T-cell (primary cell): ENCODE measurements around the gene RSPO4. TPM values are rescaled to one million over a fixed set of nuclear protein-coding genes. Genes with fewer than 3 reads are reported as not detected.

Experiments
- ATAC-seq, 4 experiments: fragments of 200-7000 bp in 3 of 4; fragments of 150-1000 bp in 1 of 4; cut with Tn5 transposase; replicated peaks in 1 of 4; 1 replicate in 3 of 4; 2 replicates in 1 of 4; pipeline ENCODE4 v1.10.0; 2021; ENCODE audit warnings: moderate library complexity in 3 of 4, mild to moderate bottlenecking in 2 of 4, moderate number of reproducible peaks in 1 of 4
- CTCF ChIA-PET, 2 donors: fragments of 300-600 bp; sonication (Branson Sonifier 250); formaldehyde crosslinking; loops; one replicate each; lab custom pipeline; 2022; ENCODE audit warnings: antibody characterized with exemption in 2 of 2; lab: Charles Lee
- POLR2A ChIA-PET, 2 donors: fragments of 300-600 bp; sonication (Branson Sonifier 250); formaldehyde crosslinking; loops; one replicate each; lab custom pipeline; 2022; ENCODE audit warnings: antibody characterized with exemption in 2 of 2; lab: Charles Lee
- DNase-seq, 35 experiments: peaks; one replicate each; pipeline versions ENCODE4 v3.0.0 to v3.0.0-alpha.2; 2013 to 2023
- H3K27ac ChIP-seq: one replicate; pipeline ENCODE4 v1.5.1; 2013; ENCODE audit warnings: low read length
- H3K27me3 ChIP-seq, 2 experiments: replicated peaks in 1 of 2; 1 replicate in 1 of 2; 2 replicates in 1 of 2; pipeline versions ENCODE4 v1.6.1 to v1.7.0; 2013; ENCODE audit warnings: low read length in 1 of 2, mixed read lengths in 1 of 2; ENCODE audit not compliant: control insufficient read depth in 2 of 2, insufficient read depth in 2 of 2; ENCODE audit errors: extremely low read depth in 1 of 2
- H3K36me3 ChIP-seq, 2 donors: 1 replicate in 1 of 2; 2 replicates in 1 of 2; pipeline versions ENCODE4 v1.6.1 to v1.7.0; 2013; ENCODE audit warnings: low read length in 1 of 2; ENCODE audit not compliant: control insufficient read depth in 2 of 2, insufficient read depth in 1 of 2; ENCODE audit errors: extremely low read depth in 1 of 2
- H3K4me1 ChIP-seq, 2 experiments: 1 replicate in 1 of 2; 2 replicates in 1 of 2; pipeline versions ENCODE4 v1.6.1 to v1.7.0; 2013; ENCODE audit warnings: low read length in 2 of 2, mixed read lengths in 1 of 2; ENCODE audit not compliant: insufficient read depth in 2 of 2, control insufficient read depth in 1 of 2; ENCODE audit errors: extremely low read depth in 1 of 2
- H3K4me3 ChIP-seq, 2 donors: 1 replicate in 1 of 2; 2 replicates in 1 of 2; pipeline versions ENCODE4 v1.5.1 to v1.7.0; 2013; ENCODE audit warnings: mild to moderate bottlenecking in 2 of 2, low read length in 1 of 2, moderate library complexity in 1 of 2; ENCODE audit not compliant: control insufficient read depth in 1 of 2; ENCODE audit errors: extremely low read depth in 1 of 2
- H3K9me3 ChIP-seq: 2 replicates; pipeline ENCODE4 v1.7.0; 2013
- H3K27ac Mint-ChIP-seq, 2 donors: one replicate each; pipeline ENCODE4 v1.8.0; 2020 to 2021; ENCODE audit warnings: mild to moderate bottlenecking in 2 of 2, mixed read lengths in 2 of 2
- H3K27me3 Mint-ChIP-seq, 2 donors: one replicate each; pipeline ENCODE4 v1.8.0; 2021 to 2022; ENCODE audit warnings: mixed read lengths in 2 of 2
- H3K36me3 Mint-ChIP-seq: one replicate; pipeline ENCODE4 v1.8.0; 2021; ENCODE audit warnings: mixed read lengths
- H3K4me1 Mint-ChIP-seq, 3 donors: one replicate each; pipeline ENCODE4 v1.8.0; 2020 to 2022; ENCODE audit warnings: mixed read lengths in 3 of 3, mild to moderate bottlenecking in 1 of 3
- H3K4me3 Mint-ChIP-seq, 3 donors: one replicate each; pipeline ENCODE4 v1.8.0; 2020 to 2022; ENCODE audit warnings: mild to moderate bottlenecking in 3 of 3, mixed read lengths in 3 of 3, moderate library complexity in 3 of 3
- H3K9me3 Mint-ChIP-seq, 3 donors: one replicate each; pipeline ENCODE4 v1.8.0; 2020 to 2022; ENCODE audit warnings: mixed read lengths in 3 of 3
- WGBS: methylation state at CpG from one replicate; pipeline ENCODE4 v1.1.5; 2013; ENCODE audit warnings: missing lambda C conversion rate; ENCODE audit not compliant: insufficient coverage; 5-methylcytosine and 5-hydroxymethylcytosine counted together
- total RNA-seq, 35 experiments: library from RNA in 6 of 35; stranded (reverse) in 6 of 35; fragments of 120-200 nt in 1 of 35; gene quantifications; one replicate each; pipeline versions ENCODE4 v1.2.1 to v1.2.4 and lab custom pipeline; 2013 to 2026

Gene RSPO4
- total RNA-seq, 5 donors from 2014 or later (not counting 1 experiment from before 2014, with no cell fraction given): 0.33 to 0.98 (median 0.55) TPM; not detected in 1

GRCh38 chr20:1010659-1011058 is 8.5 kb upstream of the RSPO4 start:
- Mint-ChIP-seq H3K4me1 (peaks cover 0 to 2% (median 0%) of the 10 kb centered on the region in 3 donors), H3K27ac (no peak overlapping the region), H3K4me3 (no peak overlapping the region), H3K9me3 (no peaks in the 10 kb centered on the region), H3K36me3 (no peaks in the 10 kb centered on the region), H3K27me3 (peaks cover 18 to 22% of the 10 kb centered on the region in 2 donors)
- no peaks in the 10 kb centered on the region for H3K36me3 ChIP-seq
- POLR2A ChIA-PET: no interaction called here
- DNase-seq (no peak), ATAC-seq (no peak)
- CTCF ChIA-PET: no interaction called here
- no peak overlapping the region for H3K27ac ChIP-seq
- H3K27me3 ChIP-seq: peaks cover 0 to 18% of the 10 kb centered on the region in 2 experiments
- no peaks in the 10 kb centered on the region for H3K9me3 ChIP-seq
- H3K4me3 ChIP-seq: no peak overlapping the region
- no peaks in the 10 kb centered on the region for H3K4me1 ChIP-seq
- 76% methylated on average over 6 of the region's 6 CpGs for WGBS

- H3K4me3 Mint-ChIP-seq: no peak overlapping the region
- DNase-seq: peak in 11 of 35 experiments; percentile 2 to 35 (median 5)
These were observed 3.4 kb upstream of the RSPO4 start for GRCh38 chr20:1005452-1006027.

GRCh38 chr20:1003920-1004697 is 2.0 kb upstream of the RSPO4 start:
- Histone ChIP-seq H3K27ac (no peak overlapping the region), H3K9me3 (no peaks in the 10 kb centered on the region), H3K4me3 (no peak overlapping the region), H3K36me3 (no peaks in the 10 kb centered on the region), H3K4me1 (no peaks in the 10 kb centered on the region), H3K27me3 (peaks cover 3 to 49% of the 10 kb centered on the region in 2 experiments)
- Mint-ChIP-seq H3K9me3 (no peaks in the 10 kb centered on the region), H3K4me1 (peaks cover 7 to 11% (median 11%) of the 10 kb centered on the region in 3 donors), H3K27me3 (peaks cover 33 to 58% of the 10 kb centered on the region in 2 donors), H3K27ac (no peak overlapping the region), H3K36me3 (no peaks in the 10 kb centered on the region), H3K4me3 (no peak overlapping the region)
- ATAC-seq (no peak), DNase-seq (no peak)
- 95% methylated on average over 2 of the region's 3 CpGs for WGBS
- CTCF ChIA-PET: no interaction called here
- POLR2A ChIA-PET: no interaction called here

More at GRCh38 chr20:1005452-1006027, 3.4 kb upstream of the RSPO4 start:
- H3K27ac ChIP-seq: no peak overlapping the region
- H3K9me3 Mint-ChIP-seq: no peaks in the 10 kb centered on the region
- peaks cover 33 to 52% of the 10 kb centered on the region in 2 donors for H3K27me3 Mint-ChIP-seq
- peaks cover 3 to 49% of the 10 kb centered on the region in 2 experiments for H3K27me3 ChIP-seq
- H3K4me1 ChIP-seq: no peaks in the 10 kb centered on the region
- 41% methylated on average over 5 of the region's 5 CpGs for WGBS
- no peak overlapping the region for H3K27ac Mint-ChIP-seq
- H3K9me3 ChIP-seq: no peaks in the 10 kb centered on the region
- no peaks in the 10 kb centered on the region for H3K36me3 ChIP-seq
- no peak overlapping the region for H3K4me3 ChIP-seq
- no peaks in the 10 kb centered on the region for H3K36me3 Mint-ChIP-seq
- ChIA-PET POLR2A (no interaction called here), CTCF (no interaction called here)
- peak; percentile 54 to 86 (median 63) for ATAC-seq
- peaks cover 7 to 11% (median 11%) of the 10 kb centered on the region in 3 donors for H3K4me1 Mint-ChIP-seq

GRCh38 chr20:1002682-1003561 is 811 bp upstream of the RSPO4 start:
- H3K9me3 Mint-ChIP-seq: no peaks in the 10 kb centered on the region
- Histone ChIP-seq H3K27ac (no peak overlapping the region), H3K4me1 (no peaks in the 10 kb centered on the region), H3K4me3 (no peak overlapping the region), H3K27me3 (peaks cover 3 to 49% of the 10 kb centered on the region in 2 experiments), H3K9me3 (no peaks in the 10 kb centered on the region), H3K36me3 (no peaks in the 10 kb centered on the region)
- ATAC-seq (no peak), DNase-seq (no peak)
- whole genome bisulfite sequencing: 29% methylated on average over 10 of the region's 12 CpGs
- peak overlapping the region in 2 of 3 donors; percentile 43 to 70 for H3K4me3 Mint-ChIP-seq
- H3K36me3 Mint-ChIP-seq: no peaks in the 10 kb centered on the region
- peaks cover 33 to 64% of the 10 kb centered on the region in 2 donors for H3K27me3 Mint-ChIP-seq
- ChIA-PET POLR2A (interaction anchor here in 1 of 2 donors (0.6 kb wide), 1 partner anchor 879 kb away, joined by 6 read pairs; no protein-coding TSS in a partner anchor), CTCF (no interaction called here)
- peak overlapping the region in 1 of 2 donors; percentile 32 for H3K27ac Mint-ChIP-seq
- H3K4me1 Mint-ChIP-seq: peaks cover 7 to 11% (median 11%) of the 10 kb centered on the region in 3 donors

- Mint-ChIP-seq H3K27ac (no peak overlapping the region), H3K27me3 (peaks cover 30 to 60% of the 10 kb centered on the region in 2 donors)
These were observed 995 bp downstream of the RSPO4 start for GRCh38 chr20:1001116-1001515.

More at GRCh38 chr20:1001116-1001515, 995 bp downstream of the RSPO4 start:
- DNase-seq: no peak
- POLR2A ChIA-PET: no interaction called here
- H3K4me1 ChIP-seq: no peaks in the 10 kb centered on the region
- Mint-ChIP-seq H3K4me1 (peaks cover 7 to 11% (median 11%) of the 10 kb centered on the region in 3 donors), H3K9me3 (no peaks in the 10 kb centered on the region), H3K36me3 (no peaks in the 10 kb centered on the region), H3K4me3 (no peak overlapping the region)
- no peak for ATAC-seq
- H3K36me3 ChIP-seq: no peaks in the 10 kb centered on the region
- H3K9me3 ChIP-seq: no peaks in the 10 kb centered on the region
- WGBS: 84% methylated on average over 5 of the region's 8 CpGs
- no peak overlapping the region for H3K4me3 ChIP-seq
- H3K27me3 ChIP-seq: peaks cover 3 to 49% of the 10 kb centered on the region in 2 experiments
- H3K27ac ChIP-seq: no peak overlapping the region
- CTCF ChIA-PET: no interaction called here
